Activated CD4-positive, alpha-beta T cell treated with anti-CD3 and anti-CD28 coated beads, Interleukin-2, amount 50 U/mL, for 48 hours (primary cell): ENCODE results near the gene HES4.

ENCODE experiments used
- DNase-seq, 2 experiments: peaks; one replicate each; pipeline ENCODE4 v3.0.0-alpha.2; 2020

Gene HES4

DNA sequence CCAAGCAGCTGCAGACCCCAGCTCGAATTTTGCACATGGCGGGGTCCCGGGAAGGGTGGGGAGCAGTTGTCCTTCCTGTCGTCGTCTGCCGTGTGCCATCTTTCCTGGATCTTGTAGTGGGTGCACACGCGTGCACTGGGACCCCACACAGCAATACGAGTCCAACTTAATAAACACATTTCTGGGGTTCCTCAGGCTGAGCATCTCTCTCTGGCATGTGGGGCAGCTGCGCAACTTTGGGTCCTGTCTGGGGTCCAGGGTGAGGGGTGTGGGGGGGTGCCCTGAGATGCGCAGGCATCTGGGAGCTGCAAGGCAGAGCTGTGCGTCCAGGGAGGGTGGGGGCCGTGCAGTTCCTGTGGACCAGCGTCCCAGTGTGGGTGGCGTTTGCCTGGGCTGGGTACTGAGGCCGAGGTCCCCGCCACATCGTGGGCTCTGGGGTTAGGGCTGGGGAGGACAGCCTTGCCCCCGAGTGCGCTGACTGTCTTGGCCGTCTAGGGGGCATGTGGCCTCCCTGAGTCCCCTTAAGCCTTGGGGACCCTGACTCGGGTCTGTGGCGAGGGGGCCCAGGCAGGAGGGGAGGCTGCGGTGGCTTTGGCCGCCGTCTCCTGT is 34.3 kb downstream of the HES4 start:
- no peak for DNase-seq

DNA sequence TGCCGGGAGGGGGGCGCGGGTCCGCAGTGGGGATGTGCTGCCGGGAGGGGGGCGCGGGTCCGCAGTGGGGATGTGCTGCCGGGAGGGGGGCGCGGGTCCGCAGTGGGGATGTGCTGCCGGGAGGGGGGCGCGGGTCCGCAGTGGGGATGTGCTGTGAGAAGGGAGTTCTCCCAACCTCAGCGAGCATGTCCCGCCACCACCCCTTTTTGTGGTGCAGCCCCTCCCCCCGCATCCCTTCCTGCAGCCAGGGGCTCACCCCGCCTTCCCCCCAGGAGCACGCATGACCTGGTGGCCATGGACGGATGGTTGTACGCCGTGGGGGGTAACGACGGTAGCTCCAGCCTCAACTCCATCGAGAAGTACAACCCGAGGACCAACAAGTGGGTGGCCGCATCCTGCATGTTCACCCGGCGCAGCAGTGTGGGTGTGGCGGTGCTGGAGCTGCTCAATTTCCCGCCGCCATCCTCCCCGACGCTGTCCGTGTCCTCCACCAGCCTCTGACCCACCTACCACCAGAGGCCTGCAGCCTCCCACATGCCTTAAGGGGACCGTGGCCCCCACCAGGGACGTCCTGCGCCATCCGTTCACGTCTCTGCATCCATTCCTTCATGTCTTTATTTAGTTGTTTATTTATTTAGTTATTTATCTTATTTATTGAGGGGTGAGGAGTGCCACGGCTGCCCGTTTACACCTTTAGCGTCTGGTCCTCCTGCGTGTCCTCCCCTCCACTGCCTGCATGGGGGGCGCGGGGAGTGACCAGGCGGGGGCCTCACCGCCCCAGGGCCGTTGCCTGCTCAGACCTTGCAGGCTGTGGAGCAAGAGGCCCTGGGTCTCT is 35.0 kb downstream of the HES4 start:
- DNase-seq: no peak

DNA sequence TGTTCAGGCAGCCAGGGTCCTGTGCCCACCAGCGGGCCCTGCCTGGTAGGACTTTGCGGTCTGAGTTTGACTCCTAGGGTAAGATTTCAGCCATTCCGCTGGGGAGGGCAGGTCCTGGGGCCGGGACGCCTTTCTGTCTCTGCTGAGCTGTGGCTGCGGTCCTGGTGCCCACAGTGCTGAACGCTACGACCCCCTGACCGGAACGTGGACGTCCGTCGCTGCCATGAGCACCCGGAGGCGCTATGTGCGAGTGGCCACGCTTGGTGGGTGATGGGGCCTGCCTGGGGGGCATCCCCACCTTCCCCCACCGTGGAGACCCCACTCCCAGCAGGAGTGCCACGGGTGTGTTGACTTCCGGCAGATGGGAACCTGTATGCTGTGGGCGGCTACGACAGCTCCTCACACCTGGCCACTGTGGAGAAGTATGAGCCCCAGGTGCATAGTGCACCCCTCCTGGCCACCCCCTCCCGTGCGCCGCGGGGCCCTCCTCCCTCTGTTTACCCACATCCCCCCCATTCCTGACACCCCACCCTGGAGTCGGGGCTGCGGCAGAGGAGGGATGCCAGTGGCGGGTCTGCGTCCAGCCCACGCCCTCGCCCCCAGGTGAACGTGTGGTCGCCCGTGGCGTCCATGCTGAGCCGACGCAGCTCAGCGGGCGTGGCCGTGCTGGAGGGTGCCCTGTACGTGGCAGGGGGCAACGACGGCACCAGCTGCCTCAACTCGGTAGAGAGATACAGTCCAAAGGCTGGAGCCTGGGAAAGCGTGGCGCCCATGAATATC is 36.0 kb downstream of the HES4 start:
- no peak for DNase-seq

DNA sequence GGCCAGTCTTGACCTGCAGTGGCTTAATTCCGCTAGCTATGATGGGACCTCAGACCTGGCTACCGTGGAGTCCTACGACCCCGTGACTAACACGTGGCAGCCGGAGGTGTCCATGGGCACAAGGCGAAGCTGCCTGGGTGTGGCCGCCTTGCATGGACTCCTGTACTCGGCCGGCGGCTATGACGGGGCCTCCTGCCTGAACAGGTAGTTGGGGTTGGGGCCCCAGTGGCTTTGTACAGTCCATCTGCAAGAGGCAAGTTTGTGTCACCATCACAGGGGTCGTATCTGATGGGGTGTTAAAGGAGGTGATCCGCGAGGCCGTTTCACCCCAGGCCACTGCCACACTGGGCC is 36.6 kb downstream of the HES4 start:
- DNase-seq: no peak

DNA sequence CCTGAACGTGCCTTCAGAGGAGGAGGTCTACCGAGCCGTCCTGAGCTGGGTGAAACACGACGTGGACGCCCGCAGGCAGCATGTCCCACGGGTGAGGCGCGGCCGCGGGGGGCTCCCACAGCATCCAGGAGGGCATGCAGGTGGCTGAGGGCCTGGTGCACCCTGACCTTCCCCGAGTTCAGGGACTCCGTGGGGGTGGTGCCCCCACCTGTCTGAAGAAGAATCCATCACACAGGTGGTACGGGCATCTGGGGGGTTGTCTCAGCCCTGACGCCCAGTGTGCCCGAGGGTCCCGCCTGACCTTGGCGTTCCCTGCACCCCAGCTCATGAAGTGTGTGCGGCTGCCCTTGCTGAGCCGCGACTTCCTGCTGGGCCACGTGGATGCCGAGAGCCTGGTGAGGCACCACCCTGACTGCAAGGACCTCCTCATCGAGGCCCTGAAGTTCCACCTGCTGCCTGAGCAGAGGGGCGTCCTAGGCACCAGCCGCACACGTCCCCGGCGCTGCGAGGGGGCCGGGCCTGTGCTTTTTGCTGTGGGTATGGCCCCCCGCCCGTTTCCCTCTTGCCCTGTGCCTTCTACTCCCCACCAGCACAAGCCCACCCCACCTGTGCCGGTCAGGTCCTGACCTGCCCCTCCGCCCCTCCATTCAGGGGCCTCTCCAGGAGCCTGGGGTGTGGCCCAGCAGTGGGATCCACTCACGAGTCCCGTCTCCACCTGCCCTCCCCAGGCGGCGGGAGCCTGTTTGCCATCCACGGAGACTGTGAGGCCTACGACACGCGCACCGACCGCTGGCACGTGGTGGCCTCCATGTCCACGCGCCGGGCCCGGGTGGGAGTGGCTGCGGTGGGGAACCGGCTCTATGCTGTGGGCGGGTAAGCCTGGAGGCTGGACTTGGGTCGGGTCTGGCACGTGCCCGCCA is 37.3 kb downstream of the HES4 start:
- no peak for DNase-seq

DNA sequence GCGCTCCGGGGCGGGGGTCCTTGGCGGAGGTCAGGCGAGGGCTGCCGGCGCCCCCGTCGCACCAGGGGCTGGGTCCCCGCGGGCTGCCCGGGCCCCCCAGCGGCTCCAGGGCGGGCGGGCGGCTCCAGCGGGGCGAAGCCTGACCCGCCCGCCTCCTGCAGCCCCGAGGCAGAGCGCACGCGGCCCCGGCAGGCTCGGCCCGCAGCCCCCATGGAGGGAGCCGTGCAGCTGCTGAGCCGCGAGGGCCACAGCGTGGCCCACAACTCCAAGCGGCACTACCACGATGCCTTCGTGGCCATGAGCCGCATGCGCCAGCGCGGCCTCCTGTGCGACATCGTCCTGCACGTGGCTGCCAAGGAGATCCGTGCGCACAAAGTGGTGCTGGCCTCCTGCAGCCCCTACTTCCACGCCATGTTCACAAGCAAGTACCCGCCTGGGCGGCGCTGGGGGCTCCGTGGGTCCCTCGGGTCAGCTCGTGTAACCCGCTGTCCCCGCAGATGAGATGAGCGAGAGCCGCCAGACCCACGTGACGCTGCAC is 38.7 kb downstream of the HES4 start:
- DNase-seq: no peak

DNA sequence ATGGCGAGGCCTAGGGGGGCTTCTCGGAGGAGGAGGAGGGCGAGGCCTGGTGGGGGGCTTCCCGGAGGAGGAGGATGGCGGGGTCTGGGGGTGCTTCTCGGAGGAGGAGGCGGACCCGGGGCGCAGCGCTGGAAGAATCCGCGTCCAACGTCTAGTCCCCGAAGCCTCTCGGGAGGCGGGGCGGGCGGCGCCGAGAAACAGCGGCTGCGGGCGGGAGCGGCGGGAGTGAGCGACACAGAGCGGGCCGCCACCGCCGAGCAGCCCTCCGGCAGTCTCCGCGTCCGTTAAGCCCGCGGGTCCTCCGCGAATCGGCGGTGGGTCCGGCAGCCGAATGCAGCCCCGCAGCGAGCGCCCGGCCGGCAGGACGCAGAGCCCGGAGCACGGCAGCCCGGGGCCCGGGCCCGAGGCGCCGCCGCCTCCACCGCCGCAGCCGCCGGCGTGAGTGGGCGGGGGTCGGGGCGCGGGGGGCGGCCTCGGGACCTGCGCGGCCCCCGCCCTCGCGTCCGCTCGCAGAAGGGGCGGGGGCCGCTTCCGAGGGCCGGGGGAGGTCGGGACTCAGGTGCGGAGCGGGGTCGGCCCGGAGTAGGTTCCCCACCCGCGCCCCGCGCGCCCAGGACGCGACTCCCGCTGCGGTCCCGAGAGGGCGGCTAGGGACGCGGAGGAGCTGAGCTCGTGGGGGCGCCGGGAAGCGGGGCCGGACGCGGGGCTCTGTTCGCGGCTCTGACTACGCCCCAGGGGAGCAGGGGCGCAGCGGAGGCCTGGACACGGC is 39.4 kb downstream of the HES4 start, which contains the start of gene KLHL17:
Gene KLHL17, plus strand, starts transcription at position 222 of the 769 bp plus-strand sequence. Its CDS starts 110 bp downstream, at position 332.
- DNase-seq: peak; percentile 87 to 89

DNA sequence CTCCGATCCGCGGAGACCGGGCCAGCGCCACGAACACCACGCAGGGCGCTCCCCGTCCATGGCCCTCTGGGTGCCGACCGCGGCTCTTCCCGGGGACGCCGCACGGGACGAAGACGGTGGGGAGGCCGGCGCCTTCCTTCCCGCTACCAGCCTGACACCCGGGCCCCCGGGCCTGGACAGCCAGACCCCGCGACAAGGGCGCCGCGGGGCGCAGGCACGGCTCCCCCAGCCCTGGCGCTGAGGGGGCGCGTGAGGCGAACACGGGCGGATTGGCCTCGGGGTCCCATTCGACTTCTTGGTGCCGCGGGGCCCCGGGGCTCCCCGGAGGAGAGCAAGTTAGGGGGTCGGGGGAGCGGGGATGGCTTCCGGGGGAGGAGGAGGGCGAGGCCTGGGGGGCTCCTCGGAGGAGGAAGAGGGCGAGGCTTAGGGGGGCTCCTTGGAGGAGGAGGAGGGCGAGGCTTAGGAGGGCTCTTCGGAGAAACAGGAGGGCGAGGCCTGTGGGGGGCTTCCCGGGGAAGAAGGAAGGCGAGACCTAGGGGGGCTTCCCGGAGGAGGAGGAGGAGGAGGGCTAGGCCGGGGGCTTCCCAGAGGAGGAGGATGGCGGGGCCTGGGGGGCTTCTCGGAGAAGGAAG is 40.0 kb downstream of the HES4 start:
- no peak for DNase-seq

DNA sequence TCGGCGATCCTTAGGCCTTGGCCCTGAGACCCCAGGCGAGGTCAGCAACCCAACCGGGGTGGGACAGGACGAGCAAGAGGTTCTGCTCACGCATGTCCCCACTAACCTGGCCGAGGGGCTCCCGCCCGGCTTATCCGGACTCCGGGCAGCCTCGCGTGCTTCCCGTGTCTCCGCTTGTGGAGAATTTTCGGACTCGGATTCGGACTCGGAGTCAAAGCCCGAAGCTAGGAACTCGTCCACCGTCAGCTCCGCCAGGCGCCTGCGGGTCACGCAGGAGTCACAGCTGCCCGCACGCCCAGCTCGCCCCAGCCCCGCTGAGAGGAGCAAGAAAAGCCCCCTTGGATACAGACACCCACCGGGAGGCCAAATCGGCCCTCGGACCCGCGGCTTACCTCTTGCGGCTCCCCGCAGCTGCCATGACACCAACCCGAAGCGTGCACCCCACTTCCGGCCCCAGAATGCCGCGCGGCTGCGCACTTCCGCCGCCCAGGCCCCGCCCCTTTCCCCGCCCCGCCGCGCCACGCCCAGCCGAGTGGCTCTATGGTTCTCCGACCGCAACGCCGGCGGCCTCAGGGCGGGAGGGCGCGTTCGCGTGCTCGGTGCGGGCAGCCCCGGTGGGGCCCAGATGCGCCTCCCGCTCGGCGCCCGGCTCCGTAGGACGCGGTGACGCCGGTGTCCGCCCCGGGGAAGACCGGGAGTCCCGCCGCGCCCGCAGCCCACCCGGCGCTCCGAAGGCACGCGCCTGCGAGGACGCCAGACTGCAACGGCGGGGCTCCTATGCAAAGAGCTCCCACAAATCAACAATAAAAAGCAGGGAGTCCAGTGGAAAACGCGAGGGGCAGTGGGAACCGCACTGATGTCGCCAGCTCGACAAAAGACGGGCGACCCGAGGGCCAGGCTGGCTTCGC is 40.8 kb downstream of the HES4 start, which contains the start of gene NOC2L:
Gene NOC2L, minus strand, starts transcription at position 434 of the 908 bp plus-strand sequence. Its CDS starts 16 bp downstream, at position 418.
- peak; percentile 98 to 99 for DNase-seq

DNA sequence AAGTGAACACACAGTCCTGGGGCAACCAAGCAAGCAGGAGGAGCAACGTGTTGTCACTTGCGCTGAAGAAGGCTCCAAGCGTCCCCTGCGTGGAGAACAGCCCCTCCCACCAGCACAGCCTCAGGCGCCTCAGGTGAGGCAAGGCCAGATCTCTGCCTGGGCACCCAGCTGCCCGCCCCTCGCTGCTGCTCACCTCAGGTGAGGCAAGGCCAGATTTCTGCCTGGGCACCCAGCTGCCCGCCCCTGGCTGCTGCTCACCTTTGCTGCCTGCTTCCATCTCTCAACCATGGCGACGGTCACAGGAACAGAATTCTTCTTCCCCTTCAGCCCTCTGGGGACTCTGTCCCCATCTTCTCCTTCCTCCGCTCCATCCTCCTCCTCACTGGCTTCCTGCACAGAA is 43.3 kb downstream of the HES4 start:
- DNase-seq: no peak

DNA sequence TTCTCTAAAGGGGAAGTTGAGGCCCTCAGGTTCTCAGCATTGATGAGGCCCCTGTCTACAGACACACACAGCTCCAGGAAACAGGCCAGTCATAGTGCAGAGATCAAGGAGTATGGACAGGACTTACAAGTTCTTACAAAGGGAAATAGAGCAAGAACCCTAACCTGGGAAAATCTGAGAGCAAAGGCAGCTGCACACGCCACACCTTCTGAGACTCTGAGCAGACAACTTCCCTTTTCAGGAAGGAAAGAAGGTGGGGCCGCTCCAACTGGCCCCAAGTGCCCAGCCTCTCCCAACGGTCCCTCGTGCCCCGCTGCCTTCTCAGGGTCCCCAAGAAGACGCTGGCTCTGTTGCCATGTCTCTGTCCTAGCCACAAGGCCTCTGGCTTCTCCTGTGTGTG is 44.4 kb downstream of the HES4 start:
- no peak for DNase-seq

DNA sequence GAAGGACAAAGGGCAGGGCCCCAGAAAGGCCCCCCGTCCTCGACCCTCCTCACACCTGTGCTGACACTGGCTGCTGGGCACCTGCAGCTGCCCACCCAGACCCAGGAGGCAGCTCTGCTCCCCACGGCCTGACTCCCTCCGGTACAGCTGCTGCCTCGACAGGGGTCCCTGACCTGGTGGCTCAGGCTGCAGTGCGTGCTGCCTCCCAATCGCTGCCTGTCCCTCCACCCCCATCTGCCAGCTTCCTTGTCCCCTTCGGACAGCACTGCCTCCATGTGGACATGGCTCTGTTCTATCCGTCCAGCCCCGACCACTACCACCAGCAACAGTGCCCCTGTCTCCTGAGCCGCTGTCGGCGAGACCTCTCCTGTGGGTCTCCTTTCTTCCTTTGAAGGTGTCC is 45.0 kb downstream of the HES4 start:
- no peak for DNase-seq

DNA sequence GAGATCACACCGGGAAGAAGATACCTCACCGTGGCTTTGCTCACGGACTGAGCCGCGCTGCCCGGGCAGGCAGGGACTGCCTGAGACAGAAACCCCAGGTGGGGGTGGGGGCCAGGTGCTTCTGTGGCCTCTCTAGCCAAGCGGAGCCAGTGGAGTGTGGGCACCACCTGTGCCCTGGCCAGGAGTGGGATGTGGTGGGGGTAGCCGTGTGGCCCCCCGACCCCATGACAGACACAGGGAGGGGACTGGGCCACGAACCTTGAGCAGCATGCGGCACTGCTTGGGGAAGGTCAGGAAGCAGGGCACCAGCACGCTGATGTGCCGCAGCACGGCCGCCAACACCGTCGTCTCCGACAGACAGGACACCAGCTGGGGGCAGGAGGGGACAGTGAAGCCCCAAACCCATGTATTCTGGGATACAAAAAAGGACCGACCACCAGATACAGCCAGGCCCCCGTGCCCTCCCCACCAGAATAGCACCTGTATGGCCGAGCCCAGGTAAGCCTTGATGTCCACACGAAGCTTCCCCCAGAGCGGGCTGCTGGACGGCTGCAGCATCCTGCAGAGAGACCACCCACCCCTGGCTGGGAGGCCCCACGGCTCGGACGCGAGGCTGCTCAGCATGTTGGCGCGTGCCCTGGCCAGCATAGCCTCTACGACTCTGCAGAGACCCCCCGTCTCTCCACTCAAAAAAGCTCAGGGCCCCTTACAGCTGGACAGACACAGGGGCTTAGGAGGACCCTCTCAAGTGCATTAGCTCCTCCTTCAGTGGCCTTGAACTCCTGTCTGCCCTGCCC is 46.2 kb downstream of the HES4 start:
- no peak for DNase-seq

DNA sequence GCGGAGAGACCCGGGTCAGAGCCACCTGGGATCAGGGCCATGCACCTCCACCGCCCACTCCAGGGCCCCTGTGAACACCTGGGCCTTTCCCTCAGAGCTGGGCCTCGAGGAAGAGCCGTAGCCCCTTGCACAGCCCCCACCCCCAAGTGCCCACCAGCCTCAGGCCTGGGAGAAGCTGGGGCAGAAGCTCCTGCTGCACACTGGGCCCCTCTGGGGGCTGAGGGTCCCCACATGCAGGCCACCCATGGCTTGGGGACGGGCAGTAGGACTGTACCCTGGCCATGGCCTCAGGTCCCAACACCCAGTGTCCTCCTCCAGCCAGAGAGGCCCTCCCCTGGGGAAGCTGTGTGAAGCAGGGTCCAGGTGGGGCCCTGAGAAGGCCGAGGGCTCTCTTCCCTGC is 47.3 kb downstream of the HES4 start:
- DNase-seq: no peak

DNA sequence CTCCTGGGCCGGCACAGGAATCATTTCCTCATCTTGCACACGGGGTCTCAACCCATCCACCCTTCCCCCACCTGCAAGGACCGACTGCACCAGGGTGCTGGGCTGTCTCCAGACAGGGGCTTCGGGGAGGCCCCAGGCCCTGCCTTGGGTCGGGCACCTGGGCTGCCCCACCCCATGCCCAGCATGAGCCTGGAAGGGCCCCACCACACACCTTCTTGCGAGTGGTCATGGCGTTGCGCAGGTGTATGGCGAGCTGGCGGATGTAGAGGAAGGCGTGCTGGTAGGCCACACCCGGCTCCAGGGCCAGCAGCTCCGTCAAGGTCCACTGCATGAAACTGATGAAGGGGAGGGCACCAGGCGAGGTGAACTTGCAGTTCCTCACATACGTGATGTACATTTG is 47.7 kb downstream of the HES4 start:
- DNase-seq: no peak

DNA sequence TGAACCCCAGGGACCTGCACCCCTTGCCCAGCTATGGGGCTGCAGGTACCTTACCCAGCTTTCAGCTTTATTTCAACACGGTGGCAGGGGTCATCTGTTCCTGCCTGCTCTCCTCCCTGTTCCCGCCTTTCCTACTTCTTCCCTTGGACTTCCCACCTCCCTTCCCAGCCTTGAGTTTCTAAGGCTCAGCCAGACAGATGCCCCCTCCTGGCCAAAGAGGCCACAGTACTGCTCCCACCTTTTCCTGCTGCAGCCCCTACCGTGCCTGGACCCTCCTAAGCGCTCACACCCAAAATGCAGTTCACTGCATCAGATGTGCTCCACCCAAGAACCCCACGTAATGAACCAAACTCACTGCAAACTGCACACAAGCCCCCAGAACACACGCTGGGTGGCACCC is 48.5 kb downstream of the HES4 start:
- no peak for DNase-seq

DNA sequence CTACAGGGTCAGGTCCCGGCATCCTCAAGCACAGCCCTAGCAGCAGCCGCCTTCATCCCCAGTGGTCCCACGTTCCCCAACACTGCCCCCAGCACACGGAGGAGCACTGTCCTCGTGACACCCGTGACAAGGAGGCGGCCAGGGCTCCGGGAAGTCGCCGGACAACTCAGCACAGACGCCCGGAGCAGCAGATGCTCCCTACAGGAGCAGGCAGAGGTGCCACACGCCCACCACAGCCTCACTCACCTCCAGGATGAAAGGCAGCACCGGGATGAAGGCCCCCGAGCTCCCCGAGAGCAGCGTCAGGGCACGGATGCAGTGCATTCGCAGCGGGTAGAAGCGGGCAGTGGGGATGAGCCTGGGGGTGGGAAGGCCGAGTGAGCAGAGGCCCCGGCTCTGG is 49.0 kb downstream of the HES4 start:
- DNase-seq: no peak

DNA sequence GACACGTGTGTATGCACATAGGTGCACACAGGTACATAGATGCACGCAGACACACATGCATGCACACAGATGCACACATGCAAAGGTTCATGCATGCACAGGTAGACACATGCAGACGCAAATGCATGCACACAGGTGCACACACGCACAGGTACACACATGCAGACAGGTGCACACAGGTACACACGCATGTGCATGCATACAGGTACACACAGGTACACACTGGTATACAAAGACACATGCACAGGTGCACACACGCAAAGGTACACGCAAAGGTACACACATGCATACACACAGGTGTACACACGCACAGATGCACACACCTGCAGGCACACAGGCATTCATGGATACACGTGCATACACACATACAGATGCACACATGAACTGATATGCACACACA is 49.6 kb downstream of the HES4 start:
- no peak for DNase-seq
